Activated naive CD8-positive, alpha-beta T cell treated with anti-CD3 and anti-CD28 coated beads, Interleukin-2, amount 50 U/mL, for 24 hours (primary cell): ENCODE data around the gene NEO1.

Experiments
- ATAC-seq: fragments of 150-1000 bp; cut with Tn5 transposase; one replicate; pipeline ENCODE4 v1.10.0; 2021
- DNase-seq: peaks from one replicate; pipeline ENCODE4 v3.0.0; 2021
- H3K27ac Mint-ChIP-seq: one replicate; pipeline ENCODE4 v1.8.0; 2021; ENCODE audit warnings: mild to moderate bottlenecking, mixed read lengths
- H3K27me3 Mint-ChIP-seq: one replicate; pipeline ENCODE4 v1.8.0; 2021; ENCODE audit warnings: mixed read lengths
- H3K36me3 Mint-ChIP-seq: one replicate; pipeline ENCODE4 v1.8.0; 2021; ENCODE audit warnings: low read depth, mixed read lengths
- H3K4me1 Mint-ChIP-seq: one replicate; pipeline ENCODE4 v1.8.0; 2021; ENCODE audit warnings: mixed read lengths
- H3K4me3 Mint-ChIP-seq: one replicate; pipeline ENCODE4 v1.8.0; 2021; ENCODE audit warnings: mild to moderate bottlenecking, moderate library complexity, mixed read lengths
- H3K9me3 Mint-ChIP-seq: one replicate; pipeline ENCODE4 v1.8.0; 2021; ENCODE audit warnings: mixed read lengths

NEO1 gene

GRCh38 chr15:73022161-73022560 is 30.1 kb upstream of the NEO1 start:
- Mint-ChIP-seq H3K36me3 (no peaks in the 10 kb centered on the region), H3K4me3 (no peak overlapping the region), H3K27me3 (peaks cover 22% of the 10 kb centered on the region), H3K27ac (no peak overlapping the region), H3K9me3 (no peaks in the 10 kb centered on the region), H3K4me1 (no peaks in the 10 kb centered on the region)
- DNase-seq (no peak), ATAC-seq (no peak)

- ATAC-seq (no peak), DNase-seq (no peak)
- no peak overlapping the region for H3K4me3 Mint-ChIP-seq
- no peaks in the 10 kb centered on the region for H3K4me1 Mint-ChIP-seq
- peaks cover 22% of the 10 kb centered on the region for H3K27me3 Mint-ChIP-seq
- H3K9me3 Mint-ChIP-seq, result no peaks in the 10 kb centered on the region
- no peaks in the 10 kb centered on the region for H3K36me3 Mint-ChIP-seq
- no peak overlapping the region for H3K27ac Mint-ChIP-seq
These were observed 29.2 kb upstream of the NEO1 start for GRCh38 chr15:73023071-73023470.

- ATAC-seq (no peak), DNase-seq (no peak)
- Mint-ChIP-seq H3K36me3 (no peaks in the 10 kb centered on the region), H3K9me3 (no peaks in the 10 kb centered on the region), H3K4me1 (no peaks in the 10 kb centered on the region), H3K4me3 (no peak overlapping the region), H3K27ac (no peak overlapping the region), H3K27me3 (peaks cover 18% of the 10 kb centered on the region)
These were observed 28.1 kb upstream of the NEO1 start for GRCh38 chr15:73024168-73024567.

GRCh38 chr15:73026511-73027054 is 25.7 kb upstream of the NEO1 start:
- no peaks in the 10 kb centered on the region for H3K36me3 Mint-ChIP-seq
- no peak overlapping the region for H3K4me3 Mint-ChIP-seq
- peaks cover 15% of the 10 kb centered on the region for H3K27me3 Mint-ChIP-seq
- H3K27ac Mint-ChIP-seq, result no peak overlapping the region
- no peaks in the 10 kb centered on the region for H3K4me1 Mint-ChIP-seq
- ATAC-seq (no peak), DNase-seq (no peak)
- H3K9me3 Mint-ChIP-seq, result no peaks in the 10 kb centered on the region

- no peaks in the 10 kb centered on the region for H3K36me3 Mint-ChIP-seq
- H3K9me3 Mint-ChIP-seq, result no peaks in the 10 kb centered on the region
- DNase-seq (no peak), ATAC-seq (no peak)
- H3K4me3 Mint-ChIP-seq, result no peak overlapping the region
- no peak overlapping the region for H3K27ac Mint-ChIP-seq
- peaks cover 10% of the 10 kb centered on the region for H3K27me3 Mint-ChIP-seq
- H3K4me1 Mint-ChIP-seq, result no peaks in the 10 kb centered on the region
These were observed 24.2 kb upstream of the NEO1 start for GRCh38 chr15:73028031-73028430.

- ATAC-seq (no peak), DNase-seq (no peak)
- Mint-ChIP-seq H3K4me1 (no peaks in the 10 kb centered on the region), H3K36me3 (no peaks in the 10 kb centered on the region), H3K4me3 (no peak overlapping the region), H3K27ac (no peak overlapping the region), H3K9me3 (no peaks in the 10 kb centered on the region), H3K27me3 (peaks cover 10% of the 10 kb centered on the region)
These were observed 23.3 kb upstream of the NEO1 start for GRCh38 chr15:73028831-73029451.

- Mint-ChIP-seq H3K4me3 (no peak overlapping the region), H3K4me1 (no peaks in the 10 kb centered on the region), H3K27me3 (peaks cover 10% of the 10 kb centered on the region), H3K27ac (no peak overlapping the region), H3K36me3 (no peaks in the 10 kb centered on the region), H3K9me3 (no peaks in the 10 kb centered on the region)
- DNase-seq (no peak), ATAC-seq (no peak)
These were observed 22.1 kb upstream of the NEO1 start for GRCh38 chr15:73030122-73030679.

- no peak overlapping the region for H3K27ac Mint-ChIP-seq
- peaks cover 12% of the 10 kb centered on the region for H3K27me3 Mint-ChIP-seq
- no peaks in the 10 kb centered on the region for H3K4me1 Mint-ChIP-seq
- no peak for DNase-seq
- no peak for ATAC-seq
- H3K36me3 Mint-ChIP-seq, result no peaks in the 10 kb centered on the region
- no peak overlapping the region for H3K4me3 Mint-ChIP-seq
- no peaks in the 10 kb centered on the region for H3K9me3 Mint-ChIP-seq
These were observed 20.6 kb upstream of the NEO1 start for GRCh38 chr15:73031648-73032047.

GRCh38 chr15:73033611-73034010 is 18.7 kb upstream of the NEO1 start:
- H3K4me1 Mint-ChIP-seq, result no peaks in the 10 kb centered on the region
- DNase-seq (no peak), ATAC-seq (no peak)
- no peak overlapping the region for H3K4me3 Mint-ChIP-seq
- H3K27ac Mint-ChIP-seq, result no peak overlapping the region
- no peaks in the 10 kb centered on the region for H3K36me3 Mint-ChIP-seq
- H3K27me3 Mint-ChIP-seq, result peaks cover 12% of the 10 kb centered on the region
- no peaks in the 10 kb centered on the region for H3K9me3 Mint-ChIP-seq

GRCh38 chr15:73034221-73034620 is 18.0 kb upstream of the NEO1 start:
- Mint-ChIP-seq H3K36me3 (no peaks in the 10 kb centered on the region), H3K4me1 (no peaks in the 10 kb centered on the region), H3K4me3 (no peak overlapping the region), H3K27ac (no peak overlapping the region), H3K9me3 (no peaks in the 10 kb centered on the region), H3K27me3 (peaks cover 16% of the 10 kb centered on the region)
- no peak for DNase-seq
- ATAC-seq, result no peak

- H3K9me3 Mint-ChIP-seq, result no peaks in the 10 kb centered on the region
- DNase-seq, result no peak
- peaks cover 9% of the 10 kb centered on the region for H3K27me3 Mint-ChIP-seq
- no peak overlapping the region for H3K4me3 Mint-ChIP-seq
- H3K4me1 Mint-ChIP-seq, result no peaks in the 10 kb centered on the region
- no peak for ATAC-seq
- H3K27ac Mint-ChIP-seq, result no peak overlapping the region
- H3K36me3 Mint-ChIP-seq, result no peaks in the 10 kb centered on the region
These were observed 17.0 kb upstream of the NEO1 start for GRCh38 chr15:73035221-73035620.

GRCh38 chr15:73038220-73038619 is 14.0 kb upstream of the NEO1 start:
- peaks cover 6% of the 10 kb centered on the region for H3K27me3 Mint-ChIP-seq
- no peaks in the 10 kb centered on the region for H3K36me3 Mint-ChIP-seq
- no peaks in the 10 kb centered on the region for H3K4me1 Mint-ChIP-seq
- ATAC-seq, result no peak
- H3K27ac Mint-ChIP-seq, result no peak overlapping the region
- DNase-seq, result no peak
- no peaks in the 10 kb centered on the region for H3K9me3 Mint-ChIP-seq
- H3K4me3 Mint-ChIP-seq, result no peak overlapping the region

GRCh38 chr15:73046073-73046472 is 6.2 kb upstream of the NEO1 start:
- Mint-ChIP-seq H3K27ac (no peak overlapping the region), H3K27me3 (peaks cover 18% of the 10 kb centered on the region), H3K4me3 (no peak overlapping the region), H3K9me3 (no peaks in the 10 kb centered on the region), H3K36me3 (no peaks in the 10 kb centered on the region), H3K4me1 (peaks cover 2% of the 10 kb centered on the region)
- ATAC-seq (no peak), DNase-seq (no peak)

- DNase-seq (no peak), ATAC-seq (no peak)
- Mint-ChIP-seq H3K9me3 (no peaks in the 10 kb centered on the region), H3K27me3 (peaks cover 19% of the 10 kb centered on the region), H3K4me3 (no peak overlapping the region), H3K27ac (no peak overlapping the region), H3K36me3 (no peaks in the 10 kb centered on the region), H3K4me1 (peaks cover 5% of the 10 kb centered on the region)
These were observed 4.4 kb upstream of the NEO1 start for GRCh38 chr15:73047882-73048281.

- ATAC-seq (no peak), DNase-seq (no peak)
- Mint-ChIP-seq H3K27me3 (peaks cover 26% of the 10 kb centered on the region), H3K4me3 (no peak overlapping the region), H3K27ac (no peak overlapping the region), H3K4me1 (peaks cover 11% of the 10 kb centered on the region), H3K9me3 (no peaks in the 10 kb centered on the region), H3K36me3 (no peaks in the 10 kb centered on the region)
These were observed 3.5 kb upstream of the NEO1 start for GRCh38 chr15:73048624-73049295.
